ENCODE measurements around the gene PHACTR3. TPM values are rescaled to one million over a fixed set of nuclear protein-coding genes. Genes with fewer than 3 reads are reported as not detected.

PHACTR3 gene
- total RNA-seq, 1 donor from 2014 or later: 8.7 TPM

DNA sequence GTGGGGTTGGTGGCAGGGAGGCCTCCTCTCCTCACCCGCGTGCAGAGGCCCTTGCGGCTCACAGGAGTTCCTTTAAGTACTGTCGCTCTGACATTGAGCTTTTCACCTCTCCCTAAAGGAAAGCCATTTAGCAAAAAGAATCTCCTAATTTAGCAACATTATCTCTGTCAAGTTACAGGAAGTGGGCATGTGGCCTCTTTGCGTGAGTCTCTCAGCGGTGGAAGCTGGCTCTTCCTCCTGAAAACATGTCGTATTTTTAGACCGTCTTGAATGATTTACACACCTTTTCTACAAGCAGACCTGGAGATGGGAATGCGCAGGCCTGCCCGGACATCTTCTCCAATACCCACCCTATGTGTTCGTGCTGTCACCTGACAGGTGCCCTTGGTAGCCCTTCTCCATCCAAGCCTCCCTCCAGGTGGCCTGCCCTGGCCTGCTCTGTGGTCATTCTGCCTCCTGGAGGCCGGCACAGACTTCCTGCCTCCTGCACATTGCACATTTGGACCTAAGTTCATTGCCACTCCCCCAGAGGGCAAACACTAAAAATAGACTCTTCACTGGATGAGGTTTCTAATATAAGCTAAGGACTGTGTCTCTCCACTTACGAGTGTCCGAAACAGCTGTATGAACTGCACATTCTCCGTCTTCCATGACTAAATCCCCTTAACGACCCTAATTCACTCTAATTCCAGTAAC is 18.5 kb upstream of the PHACTR3 start:
- Mint-ChIP-seq H3K36me3 (ENCODE audit: low read depth, unreplicated experiment) (no peaks in the 10 kb centered on the region), H3K4me3 (ENCODE audit: unreplicated experiment) (no peak overlapping the region), H3K9me3 (ENCODE audit: unreplicated experiment) (no peaks in the 10 kb centered on the region), H3K27ac (ENCODE audit: unreplicated experiment) (no peak overlapping the region), H3K4me1 (ENCODE audit: unreplicated experiment) (no peaks in the 10 kb centered on the region), H3K27me3 (ENCODE audit: unreplicated experiment) (peaks cover 5% of the 10 kb centered on the region)
- DNase-seq (ENCODE audit: low spot score): no peak
- TF ChIP-seq, protein P1, sequence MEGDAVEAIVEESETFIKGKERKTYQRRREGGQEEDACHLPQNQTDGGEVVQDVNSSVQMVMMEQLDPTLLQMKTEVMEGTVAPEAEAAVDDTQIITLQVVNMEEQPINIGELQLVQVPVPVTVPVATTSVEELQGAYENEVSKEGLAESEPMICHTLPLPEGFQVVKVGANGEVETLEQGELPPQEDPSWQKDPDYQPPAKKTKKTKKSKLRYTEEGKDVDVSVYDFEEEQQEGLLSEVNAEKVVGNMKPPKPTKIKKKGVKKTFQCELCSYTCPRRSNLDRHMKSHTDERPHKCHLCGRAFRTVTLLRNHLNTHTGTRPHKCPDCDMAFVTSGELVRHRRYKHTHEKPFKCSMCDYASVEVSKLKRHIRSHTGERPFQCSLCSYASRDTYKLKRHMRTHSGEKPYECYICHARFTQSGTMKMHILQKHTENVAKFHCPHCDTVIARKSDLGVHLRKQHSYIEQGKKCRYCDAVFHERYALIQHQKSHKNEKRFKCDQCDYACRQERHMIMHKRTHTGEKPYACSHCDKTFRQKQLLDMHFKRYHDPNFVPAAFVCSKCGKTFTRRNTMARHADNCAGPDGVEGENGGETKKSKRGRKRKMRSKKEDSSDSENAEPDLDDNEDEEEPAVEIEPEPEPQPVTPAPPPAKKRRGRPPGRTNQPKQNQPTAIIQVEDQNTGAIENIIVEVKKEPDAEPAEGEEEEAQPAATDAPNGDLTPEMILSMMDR (IDR thresholded peaks at IDR 0.05; ENCODE audit: unreplicated experiment): no peak

GRCh38 chr20:59586613-59587012 is 17.7 kb upstream of the PHACTR3 start:
- H3K9me3 Mint-ChIP-seq (ENCODE audit: unreplicated experiment): no peaks in the 10 kb centered on the region
- no peak overlapping the region for H3K4me3 Mint-ChIP-seq (ENCODE audit: unreplicated experiment)
- H3K4me1 Mint-ChIP-seq (ENCODE audit: unreplicated experiment): no peaks in the 10 kb centered on the region
- H3K36me3 Mint-ChIP-seq (ENCODE audit: low read depth, unreplicated experiment): no peaks in the 10 kb centered on the region
- no peak overlapping the region for H3K27ac Mint-ChIP-seq (ENCODE audit: unreplicated experiment)
- DNase-seq (ENCODE audit: low spot score): no peak
- peaks cover 5% of the 10 kb centered on the region for H3K27me3 Mint-ChIP-seq (ENCODE audit: unreplicated experiment)
- TF ChIP-seq, protein P1 (IDR thresholded peaks at IDR 0.05; ENCODE audit: unreplicated experiment): no peak

DNA sequence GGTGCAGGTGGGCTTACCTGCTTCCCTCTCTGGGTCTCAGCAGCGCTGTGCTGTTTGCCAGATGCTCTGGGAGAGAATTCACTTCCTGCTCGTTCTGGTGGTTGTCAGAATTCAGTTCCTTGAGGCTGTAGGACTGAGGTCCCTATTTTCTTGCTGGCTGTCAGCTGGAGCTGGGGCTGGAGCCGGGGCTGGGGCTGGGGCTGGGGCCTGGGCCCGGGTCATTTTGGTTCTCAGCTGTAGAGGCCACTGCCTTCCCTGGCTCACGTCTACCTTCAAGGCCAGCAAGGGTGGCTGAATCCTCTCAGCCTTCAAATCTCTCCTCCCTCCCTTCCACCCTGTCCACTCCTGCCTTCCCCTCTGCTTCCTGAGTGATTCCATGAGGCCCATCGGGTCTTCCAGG is 16.8 kb upstream of the PHACTR3 start:
- Mint-ChIP-seq H3K27ac (ENCODE audit: unreplicated experiment) (no peak overlapping the region), H3K27me3 (ENCODE audit: unreplicated experiment) (peaks cover 5% of the 10 kb centered on the region)

DNA sequence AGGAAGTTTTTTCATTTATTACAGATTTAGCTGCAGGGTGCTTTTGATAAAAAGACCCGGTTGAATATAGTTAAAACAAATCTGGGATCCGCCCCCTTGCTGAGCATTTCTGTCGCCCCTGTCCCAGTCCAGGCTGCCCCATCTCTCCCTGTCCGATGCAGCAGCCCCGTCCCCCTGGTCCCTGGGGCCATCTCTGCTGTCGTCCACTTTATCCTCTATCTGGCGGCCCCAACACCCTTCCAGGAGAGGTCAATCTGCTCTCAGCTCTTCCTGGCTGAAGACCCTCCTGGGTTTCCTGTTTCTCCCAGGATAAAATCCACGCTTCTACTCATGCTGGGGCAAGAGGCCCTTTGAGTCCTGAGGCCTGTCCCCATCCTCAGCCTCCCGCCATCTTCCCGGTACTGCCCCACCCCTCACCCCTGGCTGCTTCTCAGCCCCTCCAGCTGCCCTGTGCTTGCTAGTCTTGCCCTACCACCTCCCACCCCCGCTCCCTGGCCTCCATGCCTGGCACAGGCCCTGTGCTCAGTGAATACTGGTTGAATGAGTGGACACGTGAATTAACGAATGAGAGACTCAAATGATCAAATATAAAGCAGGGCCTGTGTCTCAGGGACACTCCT is 16.0 kb upstream of the PHACTR3 start:
- no peak overlapping the region for H3K27ac Mint-ChIP-seq (ENCODE audit: unreplicated experiment)
- TF ChIP-seq, protein P1 (IDR thresholded peaks at IDR 0.05; ENCODE audit: unreplicated experiment): no peak
- H3K9me3 Mint-ChIP-seq (ENCODE audit: unreplicated experiment): no peaks in the 10 kb centered on the region
- H3K27me3 Mint-ChIP-seq (ENCODE audit: unreplicated experiment): peaks cover 5% of the 10 kb centered on the region
- H3K4me1 Mint-ChIP-seq (ENCODE audit: unreplicated experiment): no peaks in the 10 kb centered on the region
- DNase-seq (ENCODE audit: low spot score): no peak
- no peak overlapping the region for H3K4me3 Mint-ChIP-seq (ENCODE audit: unreplicated experiment)
- no peaks in the 10 kb centered on the region for H3K36me3 Mint-ChIP-seq (ENCODE audit: low read depth, unreplicated experiment)

More for the DNA sequence above, 16.8 kb upstream of the PHACTR3 start:
- Mint-ChIP-seq H3K4me1 (ENCODE audit: unreplicated experiment) (no peaks in the 10 kb centered on the region), H3K4me3 (ENCODE audit: unreplicated experiment) (no peak overlapping the region), H3K36me3 (ENCODE audit: low read depth, unreplicated experiment) (no peaks in the 10 kb centered on the region), H3K9me3 (ENCODE audit: unreplicated experiment) (no peaks in the 10 kb centered on the region)
- TF ChIP-seq, protein P1 (IDR thresholded peaks at IDR 0.05; ENCODE audit: unreplicated experiment): no peak
- DNase-seq (ENCODE audit: low spot score): no peak

DNA sequence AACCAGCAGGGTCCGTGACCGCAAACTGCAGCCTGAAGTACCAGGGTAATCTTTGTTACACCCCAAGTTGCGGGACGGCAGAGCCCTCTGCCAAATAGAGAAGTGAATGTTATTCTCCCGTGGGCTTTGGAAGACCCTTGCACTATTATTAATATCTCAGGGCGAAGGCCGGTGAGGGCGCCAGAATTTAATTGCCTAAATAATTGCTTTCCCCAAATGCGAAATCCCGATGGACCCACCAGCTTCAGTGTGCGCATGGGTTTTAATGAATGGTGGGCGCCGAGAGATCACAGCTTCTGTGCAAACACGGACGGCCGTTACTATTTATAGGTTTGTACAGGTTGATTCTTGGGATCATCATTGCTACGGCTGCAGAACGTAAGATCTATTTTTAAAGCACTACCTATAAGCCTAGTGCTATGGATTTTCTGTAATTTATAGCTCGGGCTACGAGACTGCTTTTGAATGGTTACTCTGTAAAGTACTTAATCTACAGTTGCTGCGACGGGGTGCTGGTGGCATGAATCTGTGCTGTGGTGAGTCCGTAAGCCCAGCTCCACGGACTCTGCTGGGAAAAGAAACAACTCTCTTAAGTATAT is 15.2 kb upstream of the PHACTR3 start:
- H3K4me3 Mint-ChIP-seq (ENCODE audit: unreplicated experiment): no peak overlapping the region
- TF ChIP-seq, protein P1 (IDR thresholded peaks at IDR 0.05; ENCODE audit: unreplicated experiment): no peak
- H3K36me3 Mint-ChIP-seq (ENCODE audit: low read depth, unreplicated experiment): no peaks in the 10 kb centered on the region
- H3K27me3 Mint-ChIP-seq (ENCODE audit: unreplicated experiment): peaks cover 5% of the 10 kb centered on the region
- no peaks in the 10 kb centered on the region for H3K9me3 Mint-ChIP-seq (ENCODE audit: unreplicated experiment)
- H3K27ac Mint-ChIP-seq (ENCODE audit: unreplicated experiment): no peak overlapping the region
- no peaks in the 10 kb centered on the region for H3K4me1 Mint-ChIP-seq (ENCODE audit: unreplicated experiment)
- no peak for DNase-seq (ENCODE audit: low spot score)
